ENCODE measurements around the gene GNL1.
A peak's percentile ranks its signal among the peaks of the same experiment; 100 is the strongest.

GNL1 gene

GRCh38 chr6:30494291-30494861 is 61.9 kb downstream of the GNL1 start:
- no peak for DNase-seq

- peak; percentile 52 for DNase-seq
These were observed 62.5 kb downstream of the GNL1 start for GRCh38 chr6:30493643-30494250.

- DNase-seq = no peak
These were observed 64.0 kb downstream of the GNL1 start for GRCh38 chr6:30491991-30492952.

All from CD4-positive, alpha-beta T cell treated with Interleukin-15 for 1 hour (primary cell).